GM20000 (cell line): ENCODE data around the gene CCDC27.

Experiments used
- DNase-seq: peaks from one replicate; pipeline ENCODE4 v3.0.0; 2012; ENCODE audit warnings: low spot score
- CTCF ChIP-seq: IDR thresholded peaks from 2 replicates; pipeline ENCODE4 v1.5.1; 2012; ENCODE audit warnings: mild to moderate bottlenecking, control low read depth; ENCODE audit errors: extremely low read depth, missing control alignments

CCDC27 gene

GRCh38 chr1:3740752-3741151 lies 11.5 kb upstream of the CCDC27 start:
- no peak for DNase-seq
- no peak for TF ChIP-seq CTCF

GRCh38 chr1:3741566-3742438 lies 10.4 kb upstream of the CCDC27 start:
- no peak for TF ChIP-seq CTCF
- DNase-seq = no peak

- DNase-seq = no peak
- no peak for TF ChIP-seq CTCF
Measured at GRCh38 chr1:3742439-3743298, 9.6 kb upstream of the CCDC27 start.

GRCh38 chr1:3743421-3743820 lies 8.8 kb upstream of the CCDC27 start:
- TF ChIP-seq CTCF = no peak
- no peak for DNase-seq

GRCh38 chr1:3743826-3744225 lies 8.4 kb upstream of the CCDC27 start:
- no peak for TF ChIP-seq CTCF
- no peak for DNase-seq

GRCh38 chr1:3744646-3745045 lies 7.6 kb upstream of the CCDC27 start:
- DNase-seq = no peak
- no peak for TF ChIP-seq CTCF

- DNase-seq = no peak
- TF ChIP-seq CTCF = no peak
Measured at GRCh38 chr1:3745071-3745470, 7.2 kb upstream of the CCDC27 start.
